ENCODE data around the gene SPATA13.
"Not testable (repeated sequence)": the region's sequence is repeated elsewhere in the genome, so short reads cannot be mapped to it uniquely, and the experiment has no call there.

SPATA13 gene

DNA sequence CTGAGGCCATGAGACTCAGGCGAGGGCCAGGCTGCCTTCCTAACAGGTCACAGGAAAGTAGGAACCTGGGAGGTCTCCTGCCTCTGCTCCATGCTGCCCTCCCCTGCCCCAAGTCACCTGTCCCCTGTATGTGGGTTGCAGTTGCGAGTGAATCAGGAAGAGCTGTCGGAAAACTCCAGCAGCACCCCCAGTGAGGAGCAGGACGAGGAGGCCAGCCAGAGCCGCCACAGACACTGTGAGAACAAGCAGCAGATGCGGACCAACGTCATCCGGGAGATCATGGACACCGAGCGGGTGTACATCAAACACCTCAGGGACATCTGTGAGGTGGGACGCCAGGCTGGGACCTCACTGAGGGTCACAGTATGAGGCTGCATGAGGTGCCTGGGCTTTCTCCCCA lies 126.1 kb downstream of the SPATA13 start:
- DNase-seq: no peak

DNA sequence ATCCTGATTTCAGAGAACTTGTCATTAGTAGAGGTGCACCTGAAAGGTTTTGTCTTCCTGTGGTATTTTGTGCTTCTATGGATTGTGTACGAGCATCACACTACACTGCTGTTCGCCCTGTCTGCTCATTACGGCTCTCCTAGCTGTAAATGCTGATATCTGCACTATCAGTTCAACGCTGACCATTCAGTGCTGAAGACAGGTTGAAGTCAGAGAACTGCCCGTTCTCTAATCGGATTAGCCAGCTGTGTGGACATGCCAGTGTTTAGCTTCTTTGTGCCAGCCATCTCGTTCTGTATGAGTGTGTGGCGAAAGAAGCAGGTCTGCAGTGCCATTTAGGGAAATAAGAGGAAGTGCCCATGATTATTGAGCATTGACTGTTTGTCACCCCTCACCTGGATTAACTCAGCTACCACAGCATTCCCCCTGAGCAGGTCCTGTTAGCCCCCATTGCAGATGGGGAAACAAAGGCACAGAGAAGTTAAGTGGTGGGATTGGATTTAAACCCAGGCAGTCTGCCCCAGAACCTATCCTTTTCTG lies 127.3 kb downstream of the SPATA13 start:
- no peak for DNase-seq

DNA sequence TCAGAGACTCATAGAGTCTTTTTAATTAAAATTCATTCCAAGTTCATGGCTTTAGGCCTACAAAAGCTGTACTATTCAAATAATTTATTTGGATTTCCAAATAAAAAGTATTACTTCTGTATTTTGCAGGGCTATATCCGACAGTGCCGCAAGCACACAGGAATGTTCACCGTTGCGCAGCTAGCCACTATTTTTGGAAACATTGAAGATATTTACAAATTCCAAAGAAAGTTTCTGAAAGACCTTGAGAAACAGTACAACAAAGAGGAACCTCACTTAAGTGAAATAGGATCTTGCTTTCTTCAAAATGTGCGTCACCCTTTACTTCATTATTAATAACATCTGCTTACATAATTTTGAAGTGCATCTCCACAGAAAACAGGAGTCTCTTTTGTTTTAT lies 128.3 kb downstream of the SPATA13 start:
- peak; percentile 46 for DNase-seq

DNA sequence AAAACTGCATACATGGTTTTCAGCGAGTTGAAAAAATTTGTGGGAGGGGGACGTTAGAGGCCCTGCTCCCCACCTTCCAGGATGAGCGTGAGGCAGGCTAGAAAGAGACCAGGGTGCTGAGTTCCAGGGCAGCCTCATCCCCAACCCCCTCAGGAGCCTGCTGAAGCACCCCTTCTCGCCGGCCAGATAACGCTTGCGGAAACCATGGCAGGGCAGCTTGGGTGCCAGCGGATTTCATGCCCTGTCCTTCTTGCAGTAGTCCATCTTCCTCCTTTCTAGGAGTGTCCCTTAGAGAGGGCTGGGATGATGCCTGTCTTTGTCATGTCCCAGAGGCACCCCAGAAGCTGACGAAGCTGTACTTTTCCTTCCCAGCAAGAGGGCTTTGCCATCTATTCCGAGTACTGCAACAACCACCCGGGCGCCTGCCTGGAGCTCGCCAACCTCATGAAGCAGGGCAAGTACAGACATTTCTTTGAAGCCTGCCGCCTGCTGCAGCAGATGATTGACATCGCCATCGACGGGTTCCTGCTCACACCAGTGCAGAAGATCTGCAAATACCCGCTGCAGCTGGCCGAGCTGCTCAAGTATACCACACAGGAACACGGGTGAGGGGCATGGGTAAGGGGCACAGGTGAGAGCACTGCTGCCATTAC lies 129.9 kb downstream of the SPATA13 start:
- DNase-seq: no peak

DNA sequence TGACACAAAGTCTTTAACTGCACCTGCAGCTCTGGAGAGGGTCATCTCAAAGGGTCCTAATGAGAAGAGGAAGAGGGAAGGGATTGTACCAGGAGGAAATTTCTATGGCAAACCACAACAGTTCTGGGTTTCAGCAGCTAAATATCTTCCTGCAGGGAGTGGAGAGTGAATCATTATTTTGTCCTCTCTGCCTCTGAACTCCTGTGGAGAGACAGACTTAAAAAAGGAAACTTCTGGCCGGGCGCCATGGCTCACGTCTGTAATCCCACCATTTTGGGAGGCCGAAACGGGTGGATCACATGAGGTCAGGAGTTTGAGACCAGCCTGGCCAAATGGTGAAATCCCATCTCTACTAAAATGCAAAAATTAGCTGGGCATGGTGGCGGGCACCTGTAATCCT lies 132.0 kb downstream of the SPATA13 start:
- DNase-seq: no peak

DNA sequence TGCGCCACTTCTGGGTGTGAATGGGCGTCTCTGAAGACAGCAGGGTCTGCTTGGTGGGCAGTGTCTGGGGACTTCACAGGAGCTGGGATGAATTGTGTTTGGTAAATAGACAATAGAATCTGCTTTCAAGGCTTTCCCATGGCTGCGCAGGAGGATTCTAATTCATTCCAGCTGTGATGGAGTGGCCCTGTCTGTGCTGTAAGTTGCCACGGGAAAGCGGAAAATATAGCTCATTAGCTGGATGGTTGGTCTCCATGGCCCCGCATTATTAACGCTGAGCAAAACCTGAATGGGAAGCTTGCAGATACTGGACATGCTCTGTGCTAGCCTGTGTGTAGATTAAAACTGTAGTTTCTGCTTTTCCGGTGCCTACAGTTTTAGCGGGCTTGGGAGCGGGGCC lies 133.2 kb downstream of the SPATA13 start:
- peak; percentile 10 for DNase-seq

DNA sequence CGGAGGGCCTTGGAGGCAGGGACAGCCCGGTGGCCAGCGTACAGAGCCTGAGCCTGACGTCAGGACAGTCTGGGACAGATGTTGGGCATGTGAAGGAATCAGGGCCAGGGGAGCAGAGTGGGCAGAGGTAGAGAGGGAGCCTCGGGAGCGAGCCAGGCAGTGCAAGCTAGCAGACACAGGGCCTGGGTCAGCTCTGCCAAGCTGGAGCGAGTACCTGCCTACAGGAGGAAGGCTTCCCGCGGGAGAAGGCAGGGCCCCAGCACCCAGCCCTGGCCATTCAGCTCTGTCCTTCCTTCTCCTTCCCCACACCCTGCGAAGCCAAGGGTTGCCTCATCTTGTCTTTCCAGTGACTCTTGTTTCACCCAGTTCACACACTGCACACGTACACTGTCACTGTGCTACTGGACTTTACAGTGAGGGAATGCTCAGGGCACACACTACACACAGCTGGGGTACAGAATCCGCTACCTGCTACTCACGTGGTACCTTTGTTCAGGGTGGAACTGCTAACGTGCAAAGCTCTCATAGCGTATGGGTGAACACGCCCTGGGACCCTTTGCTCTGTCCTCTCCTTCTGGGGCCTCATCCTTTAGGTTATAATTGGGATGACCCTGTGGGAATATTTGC lies 139.1 kb downstream of the SPATA13 start:
- DNase-seq: no peak

DNA sequence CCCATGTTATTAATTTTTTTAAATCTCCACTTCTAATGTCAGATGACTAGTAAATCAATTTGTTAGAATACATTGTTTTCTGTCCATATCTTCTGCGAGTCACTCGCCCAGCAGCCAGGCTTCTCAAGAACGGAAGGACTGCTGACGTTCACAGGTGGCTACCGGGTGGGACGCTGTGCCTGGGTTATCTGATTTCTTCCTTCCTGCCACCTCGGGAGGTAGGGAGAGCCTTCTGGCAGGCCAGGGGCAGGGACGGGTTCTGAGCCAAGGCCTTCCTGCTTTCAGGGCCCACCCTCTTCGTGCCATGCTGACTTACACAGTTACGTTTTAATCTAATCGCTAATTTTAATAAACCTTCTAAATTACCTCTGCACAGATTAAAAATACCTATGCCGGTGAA lies 140.9 kb downstream of the SPATA13 start:
- DNase-seq: no peak

DNA sequence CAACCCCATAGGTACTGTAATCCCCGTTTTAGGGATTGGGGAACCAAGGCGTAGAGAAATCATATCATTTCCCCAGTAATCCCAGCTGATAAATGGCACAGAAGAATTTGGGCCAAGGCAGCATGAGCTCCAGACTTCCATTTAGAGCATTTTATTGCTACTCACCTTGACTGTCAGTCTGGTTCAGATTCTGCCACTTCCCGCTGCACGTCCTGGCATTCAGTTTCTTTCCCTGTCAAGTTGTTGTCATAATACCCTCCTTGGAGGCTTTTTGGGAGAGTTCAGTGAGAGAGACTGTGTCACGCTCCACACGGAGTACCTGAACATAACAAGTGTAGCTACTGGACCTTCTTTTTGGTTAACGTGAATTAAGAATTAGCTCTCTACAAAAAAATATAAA lies 141.4 kb downstream of the SPATA13 start:
- DNase-seq: no peak

DNA sequence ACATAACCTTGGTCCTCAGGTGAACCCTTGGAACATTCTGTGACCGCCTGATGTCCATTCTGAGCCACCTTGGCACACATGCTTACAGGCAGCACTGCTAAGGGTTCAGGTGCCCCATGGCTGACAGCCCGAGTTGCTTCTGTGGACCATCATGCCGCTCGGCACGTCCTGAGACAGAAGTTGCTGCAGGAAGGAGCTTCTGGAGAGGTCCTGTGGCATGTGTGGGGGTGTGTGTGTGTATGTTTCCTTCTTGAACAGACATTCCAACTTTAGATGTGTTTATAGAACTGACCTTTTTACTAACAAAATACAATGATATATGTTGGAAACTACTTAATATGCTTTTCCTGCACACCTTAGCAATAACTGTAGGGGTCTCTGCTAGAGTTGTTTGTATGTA lies 144.1 kb downstream of the SPATA13 start:
- no peak for DNase-seq

DNA sequence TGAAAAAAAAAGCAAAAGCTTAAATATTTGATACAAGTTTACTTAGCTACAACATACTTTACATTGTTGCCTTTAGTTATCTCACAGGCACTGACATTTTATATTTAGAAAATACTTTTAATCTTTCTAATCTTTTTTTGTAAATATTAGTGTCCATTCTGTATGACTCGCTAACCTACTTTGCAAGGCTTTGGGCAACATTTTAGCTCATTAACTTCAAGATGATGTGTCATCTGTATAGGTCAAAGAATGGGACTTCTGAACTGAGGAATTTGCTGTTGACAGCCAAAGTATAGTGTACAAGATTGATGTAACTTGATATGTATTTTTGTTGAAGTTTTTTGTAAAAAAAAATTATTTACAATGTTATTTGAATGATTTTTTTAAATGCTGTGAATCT lies 146.1 kb downstream of the SPATA13 start:
- DNase-seq: peak; percentile 72

DNA sequence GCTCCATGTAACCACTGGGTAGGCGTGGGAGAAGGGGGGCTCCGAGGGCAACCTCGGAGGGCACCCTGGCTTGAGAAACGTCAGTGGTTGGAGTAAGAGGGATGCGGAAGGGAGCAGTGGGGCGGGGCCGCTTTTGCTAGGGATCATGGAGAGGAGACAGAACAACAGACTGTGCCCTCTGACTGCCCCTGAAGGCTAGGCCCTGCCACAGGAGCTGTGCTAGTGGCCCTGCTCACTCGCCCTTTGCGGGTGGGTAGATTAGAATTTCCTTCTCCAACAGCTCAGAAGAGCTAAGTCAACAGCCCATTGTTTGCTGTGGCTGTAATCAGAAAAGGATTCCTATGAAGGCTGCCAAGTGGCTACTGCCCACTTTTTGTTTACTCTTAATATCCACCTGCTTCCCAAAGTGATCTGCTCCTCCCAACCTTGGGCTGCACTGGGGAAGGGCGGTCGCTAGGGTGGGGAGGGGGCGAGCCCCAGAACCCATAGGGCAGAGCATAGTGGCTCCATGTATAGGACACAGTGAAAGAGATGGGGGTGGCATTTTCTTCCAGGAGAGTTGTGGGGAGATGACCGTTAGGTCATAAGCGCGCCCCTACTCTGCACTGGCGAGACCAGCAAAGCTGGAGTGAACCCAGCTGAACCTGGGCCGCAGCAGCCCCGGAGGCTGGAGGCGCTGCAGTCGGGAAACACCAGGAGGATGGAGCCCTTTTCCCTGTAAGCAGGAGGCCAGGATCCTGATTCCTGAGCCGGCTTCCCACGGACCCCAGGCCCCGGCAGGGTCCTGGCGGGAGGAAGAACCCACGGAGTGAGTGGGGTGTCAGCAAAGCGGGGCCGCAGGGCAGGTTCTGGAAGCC lies 146.9 kb downstream of the SPATA13 start:
- no peak for DNase-seq

DNA sequence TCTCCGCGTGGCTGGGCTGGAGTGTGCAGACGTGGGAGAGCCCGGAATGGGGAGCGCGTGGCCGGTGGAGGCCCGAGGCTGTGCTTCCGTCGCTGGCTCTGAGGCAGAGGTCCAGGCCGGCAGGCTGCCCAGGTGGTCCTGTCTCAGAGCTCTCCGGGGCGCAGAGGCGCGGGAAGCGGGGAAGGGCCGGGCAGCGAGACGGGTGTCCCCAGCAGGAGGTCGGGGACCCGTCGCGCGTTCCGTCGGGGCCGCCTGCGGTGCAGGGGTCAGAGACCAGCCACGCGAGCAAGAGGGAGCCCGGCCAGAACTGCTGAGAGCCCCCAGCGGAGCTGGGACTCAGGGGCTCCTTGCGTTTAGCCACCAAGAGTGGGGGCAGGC lies 147.5 kb downstream of the SPATA13 start:
- no peak for DNase-seq

DNA sequence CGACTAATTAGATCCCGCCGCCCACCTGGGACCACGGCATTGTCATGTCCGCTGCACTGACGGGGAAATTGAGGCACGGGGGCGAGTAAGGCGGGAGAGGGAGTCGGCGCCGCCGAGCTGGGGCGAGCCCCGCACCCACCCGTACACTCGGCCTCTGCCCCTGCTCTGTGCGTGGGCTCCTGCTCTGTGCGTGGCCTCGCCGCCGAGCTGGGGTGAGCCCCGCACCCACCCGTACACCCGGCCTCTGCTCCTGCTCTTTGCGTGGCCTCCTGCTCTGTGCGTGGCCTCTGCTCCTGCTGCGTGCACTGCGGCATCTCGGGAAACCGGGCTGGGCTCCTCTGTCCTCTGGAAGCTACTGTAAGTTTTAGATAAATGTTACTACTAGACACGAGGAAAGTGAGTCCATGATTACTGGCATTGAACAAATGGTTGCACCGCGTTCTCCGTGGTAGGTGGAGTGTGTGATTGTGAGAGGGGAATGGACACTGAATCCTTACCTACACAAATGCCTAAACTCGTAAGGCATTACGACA lies 148.0 kb downstream of the SPATA13 start:
- no peak for DNase-seq

DNA sequence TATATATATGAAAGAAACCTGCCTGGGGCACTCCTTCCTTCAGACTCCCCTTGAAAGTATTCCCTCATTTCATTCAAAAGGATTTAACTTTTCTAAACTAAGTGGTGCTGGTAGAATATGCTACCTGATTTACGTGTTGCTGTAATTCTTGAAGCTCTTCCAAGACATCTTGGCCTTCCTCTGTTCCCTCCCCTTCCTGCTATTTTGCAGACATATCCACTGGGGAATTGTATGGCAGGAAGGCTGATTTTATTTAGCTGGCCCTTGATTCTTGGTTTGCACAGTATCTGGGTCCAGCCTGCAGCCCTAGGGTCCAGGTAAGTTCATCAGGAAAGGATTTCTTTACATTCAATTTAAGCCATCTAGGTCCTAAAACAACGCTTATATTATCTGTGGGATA lies 148.8 kb downstream of the SPATA13 start, which contains the start of gene C1QTNF9:
C1QTNF9 (plus strand) TSS at position 281 of the 400 bp plus-strand sequence. CDS start 6,424 bp downstream, outside the sequence.
- not testable (repeated sequence) for DNase-seq

DNA sequence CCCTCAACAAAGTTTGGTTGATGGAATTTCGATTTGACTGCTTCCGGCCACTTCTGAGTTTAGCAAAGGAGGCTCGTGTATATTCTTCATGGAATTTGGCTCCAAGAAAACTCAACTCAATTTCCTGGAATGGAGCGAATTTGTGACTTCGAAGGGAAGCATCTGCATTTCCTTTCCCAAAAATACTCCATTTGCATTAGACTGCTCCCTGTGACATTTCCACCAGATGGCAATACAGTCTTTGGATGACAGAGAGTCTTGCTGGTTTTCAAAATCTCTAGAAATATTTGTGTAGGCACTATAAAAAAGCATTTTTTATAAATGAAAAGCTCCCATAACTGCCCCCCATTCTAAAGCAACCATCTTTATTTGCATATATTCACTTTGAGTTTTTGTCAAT lies 152.9 kb downstream of the SPATA13 start:
- DNase-seq: peak; percentile 15

DNA sequence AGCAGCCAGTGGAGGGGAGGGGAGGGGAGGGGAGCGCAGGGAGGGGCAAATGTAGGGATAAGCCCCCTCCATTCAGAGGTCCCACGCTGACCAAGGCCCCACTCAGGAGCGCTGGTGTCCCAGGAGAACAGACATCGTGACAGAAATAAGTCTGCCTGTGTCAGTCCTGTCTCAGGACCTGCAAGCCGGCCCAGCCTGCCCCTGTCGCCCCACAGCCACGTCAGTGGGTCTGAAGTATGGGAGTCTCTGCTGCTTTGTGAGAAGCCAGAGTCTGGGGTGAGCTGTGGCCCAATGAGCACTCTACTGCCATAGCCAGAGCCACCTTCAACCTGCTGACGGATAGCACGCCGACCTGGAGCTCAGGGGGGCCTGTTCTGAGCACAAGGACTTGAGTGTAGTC lies 157.3 kb downstream of the SPATA13 start:
- not testable (repeated sequence) for DNase-seq

DNA sequence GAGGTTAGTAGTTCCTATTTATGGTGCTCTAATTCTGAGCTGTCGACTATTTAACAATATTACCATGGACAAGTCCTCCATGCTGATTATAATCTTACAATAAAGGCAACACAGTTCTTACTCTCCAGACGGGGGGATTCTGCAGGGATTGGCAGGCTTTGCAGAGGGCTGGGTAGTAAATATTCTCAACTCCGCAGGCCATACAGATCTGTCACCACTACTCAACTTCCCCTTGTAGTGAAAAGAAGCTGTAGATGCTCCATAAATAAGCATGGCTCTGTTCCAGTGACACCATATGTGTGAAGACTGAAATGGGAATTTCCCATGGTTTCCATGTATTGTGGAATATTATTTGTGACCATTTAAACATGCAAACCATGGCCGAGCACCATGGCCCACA lies 158.4 kb downstream of the SPATA13 start:
- DNase-seq: not testable (repeated sequence)

DNA sequence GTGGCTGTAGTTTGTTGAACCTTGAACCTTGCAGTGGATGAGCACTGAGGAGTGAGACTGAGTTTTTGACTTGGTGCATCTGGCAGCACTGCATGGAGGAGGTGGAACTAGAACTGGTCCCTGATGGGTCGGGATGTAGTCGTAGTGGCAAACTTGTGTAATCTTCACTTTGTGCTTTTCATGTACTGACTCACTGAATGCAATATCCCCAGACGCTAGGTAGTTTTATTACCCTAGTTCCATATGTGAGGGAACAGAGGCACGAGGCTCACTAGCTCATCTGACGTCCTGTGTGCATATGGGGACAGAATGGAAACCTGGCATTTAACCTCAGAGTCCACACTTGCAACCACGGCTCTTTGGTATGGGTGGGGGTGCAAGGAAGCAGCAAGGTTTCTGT lies 159.1 kb downstream of the SPATA13 start:
- not testable (repeated sequence) for DNase-seq

DNA sequence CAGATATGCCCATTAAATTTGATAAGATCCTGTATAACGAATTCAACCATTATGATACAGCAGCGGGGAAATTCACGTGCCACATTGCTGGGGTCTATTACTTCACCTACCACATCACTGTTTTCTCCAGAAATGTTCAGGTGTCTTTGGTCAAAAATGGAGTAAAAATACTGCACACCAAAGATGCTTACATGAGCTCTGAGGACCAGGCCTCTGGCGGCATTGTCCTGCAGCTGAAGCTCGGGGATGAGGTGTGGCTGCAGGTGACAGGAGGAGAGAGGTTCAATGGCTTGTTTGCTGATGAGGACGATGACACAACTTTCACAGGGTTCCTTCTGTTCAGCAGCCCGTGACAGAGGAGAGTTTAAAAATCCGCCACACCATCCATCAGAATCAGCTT lies 160.9 kb downstream of the SPATA13 start:
- DNase-seq: not testable (repeated sequence)

DNA sequence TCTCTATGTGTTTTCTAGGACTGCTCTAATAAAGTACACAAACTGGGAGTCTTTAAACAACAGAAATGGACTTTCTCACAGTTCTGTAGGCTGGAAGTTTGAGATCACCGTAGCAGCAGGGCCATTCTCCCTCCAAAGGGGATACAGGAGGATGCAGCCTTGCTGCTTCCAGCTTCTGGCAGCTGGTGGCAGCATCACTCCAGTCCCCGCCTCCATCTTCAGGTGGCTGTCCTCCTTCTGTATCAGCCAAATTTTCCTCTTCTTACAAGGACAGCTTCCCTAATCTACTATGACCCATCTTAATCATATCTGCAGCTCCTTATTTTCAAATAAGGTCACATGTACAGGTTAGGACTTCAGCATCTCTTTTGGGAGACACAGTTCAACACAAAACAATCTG lies 161.9 kb downstream of the SPATA13 start:
- DNase-seq: not testable (repeated sequence)

DNA sequence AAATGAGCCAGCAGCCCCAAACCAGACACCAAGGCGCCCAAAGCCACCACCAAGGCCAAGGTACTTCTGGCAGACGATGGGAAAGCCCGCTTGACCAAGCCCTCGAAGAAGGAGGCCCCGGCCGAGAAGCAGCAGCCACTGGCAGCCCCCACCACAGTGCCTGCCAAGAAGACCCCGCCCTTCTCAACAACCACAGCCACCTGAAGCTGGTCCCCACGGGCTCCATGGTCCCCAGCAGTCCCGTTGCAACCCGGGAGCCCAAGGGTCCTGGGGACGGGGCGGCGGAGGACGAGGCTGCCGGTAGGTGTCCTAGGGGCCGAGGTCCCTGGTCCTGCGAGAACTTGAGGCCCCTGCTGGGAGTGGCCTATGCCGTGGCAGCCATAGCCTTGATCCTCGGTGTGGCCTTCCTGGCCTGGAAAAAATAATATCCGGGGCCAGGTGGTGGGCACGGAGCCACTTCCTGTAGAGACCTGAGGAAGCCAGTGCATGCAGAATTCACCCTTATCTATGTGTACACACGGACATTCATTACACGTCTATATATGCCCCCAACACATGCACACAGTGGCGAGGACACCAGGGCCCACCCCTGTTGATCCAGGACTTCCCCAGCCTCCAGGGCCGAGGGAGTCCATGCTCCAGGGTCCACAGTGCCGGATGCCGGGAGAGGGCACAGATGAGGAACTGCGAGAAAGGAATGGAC lies 162.7 kb downstream of the SPATA13 start:
- DNase-seq: no peak

DNA sequence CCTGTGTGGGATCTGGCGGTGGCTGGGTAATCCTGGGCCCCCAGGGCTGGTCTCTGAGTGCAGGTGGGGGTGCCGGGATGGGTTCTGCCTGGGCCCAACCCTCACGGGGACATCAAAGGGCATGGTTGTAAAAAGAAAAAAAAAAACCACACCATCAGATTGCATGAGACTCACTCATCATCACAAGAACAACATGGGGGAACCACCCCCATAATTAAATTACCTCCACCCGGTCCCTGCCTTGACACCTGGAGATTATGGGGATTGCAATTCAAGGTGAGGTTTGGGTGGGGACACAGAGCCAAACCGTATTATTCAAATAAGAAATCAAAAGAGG lies 163.2 kb downstream of the SPATA13 start:
- DNase-seq: no peak
